AG04449 (cell line): Measurements from ENCODE around the gene MAP7D1.
"Not testable (repeated sequence)": the region's sequence is repeated elsewhere in the genome, so short reads cannot be mapped to it uniquely, and the experiment has no call there.

Experiments used
- CTCF ChIA-PET: fragments of 350-600 bp; formaldehyde crosslinking; extraction: SDS; loops from one replicate; lab custom pipeline; 2021; ENCODE audit warnings: antibody characterized with exemption; lab: Yijun Ruan, JAX
- POLR2A ChIA-PET: fragments of 400-600, 350-600 bp; formaldehyde crosslinking; extraction: SDS; loops from one replicate; lab custom pipeline; 2020; ENCODE audit warnings: antibody characterized with exemption, inconsistent platforms; lab: Yijun Ruan, JAX
- DNase-seq: peaks from one replicate; pipeline ENCODE4 v3.0.0-alpha.2; 2010; ENCODE audit warnings: low read depth, low spot score
- H3K4me3 ChIP-seq: 2 replicates; pipeline ENCODE4 v1.5.1; 2011; ENCODE audit warnings: low read depth, mild to moderate bottlenecking, control low read depth, low read length
- TF ChIP-seq, protein P1 (sequence below): IDR thresholded peaks from one replicate; pipeline ENCODE4 v1.5.1; 2011; ENCODE audit warnings: mild to moderate bottlenecking, moderate library complexity, low read length, control low read depth, inconsistent platforms; ENCODE audit not compliant: insufficient read depth; ENCODE audit errors: missing control alignments

MAP7D1 gene

DNA sequence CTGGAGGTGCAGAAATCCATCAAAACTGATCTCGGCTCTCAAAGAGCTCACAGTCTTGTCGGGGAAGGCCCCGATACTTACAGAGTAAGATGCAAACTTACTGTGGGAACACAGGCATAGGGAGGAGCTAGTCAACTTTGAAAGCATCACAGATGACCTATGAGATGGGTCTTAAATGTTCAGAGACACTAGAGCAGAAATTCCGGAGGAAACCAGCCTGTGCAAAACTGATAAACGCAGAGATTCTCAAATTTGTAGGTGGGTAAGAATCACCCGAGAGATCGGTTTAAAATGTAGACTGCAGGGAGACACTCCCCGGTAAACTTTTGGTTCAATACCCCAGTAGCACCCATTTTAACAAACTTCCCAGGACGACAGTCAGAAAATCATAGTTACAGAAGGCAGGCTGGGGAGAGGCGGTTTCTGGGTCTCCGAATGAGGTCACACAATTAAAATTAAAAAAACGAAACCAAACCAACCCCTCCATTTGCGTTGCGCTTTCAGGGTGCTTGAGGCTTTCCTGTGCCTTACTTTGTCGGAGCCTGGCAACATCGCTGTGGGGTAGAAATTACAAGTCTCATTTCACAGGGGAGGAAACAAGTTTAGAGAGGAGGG is 67.5 kb downstream of the MAP7D1 start:
- POLR2A ChIA-PET, result interaction anchor here (0.5 to 2.6 kb wide), 6 partner anchors 12 to 163 kb away, joined by 3 to 21 read pairs (median 6); partner anchors contain the start of gene TRAPPC3

DNA sequence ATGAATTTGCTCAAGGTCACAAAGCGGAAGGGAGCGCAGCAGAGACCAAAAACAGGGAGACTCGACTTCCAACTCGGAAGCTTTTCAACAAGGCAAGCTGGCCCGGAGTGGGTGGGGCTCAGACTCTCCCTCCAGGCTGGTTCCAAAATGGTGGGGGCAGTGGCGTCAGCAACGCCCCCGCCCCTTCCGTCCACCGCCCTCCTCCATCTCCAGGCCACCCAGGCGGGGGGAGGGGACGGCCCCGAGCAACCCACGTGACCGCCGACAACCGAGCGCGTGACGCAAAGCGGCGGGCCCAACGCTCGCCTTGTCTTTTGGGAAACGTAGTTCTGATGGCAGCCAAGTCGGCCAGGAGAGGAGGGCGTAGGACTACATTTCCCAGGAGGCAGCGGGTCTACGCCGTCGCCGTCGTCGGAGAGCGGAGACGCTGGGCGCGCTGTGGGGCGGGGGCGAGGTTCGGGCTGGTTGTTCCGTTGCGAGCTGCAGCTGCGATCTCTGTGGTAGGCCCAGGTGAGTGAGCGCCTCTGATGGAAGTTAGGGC is 68.1 kb downstream of the MAP7D1 start, which contains the start of gene THRAP3:
THRAP3 (plus strand) TSS at position 448 of the 541 bp plus-strand sequence. CDS start 58,121 bp downstream, outside the sequence.
- ChIA-PET CTCF (interaction anchor here (0.8 to 4.0 kb wide), 21 partner anchors 10 to 145 kb away, joined by 3 to 22 read pairs (median 5); partner anchors contain the start of gene TRAPPC3), POLR2A (interaction anchor here (0.5 to 2.6 kb wide), 9 partner anchors 12 to 163 kb away, joined by 3 to 21 read pairs (median 4); partner anchors contain the start of genes MAP7D1 and TRAPPC3)
- TF ChIP-seq, protein P1, sequence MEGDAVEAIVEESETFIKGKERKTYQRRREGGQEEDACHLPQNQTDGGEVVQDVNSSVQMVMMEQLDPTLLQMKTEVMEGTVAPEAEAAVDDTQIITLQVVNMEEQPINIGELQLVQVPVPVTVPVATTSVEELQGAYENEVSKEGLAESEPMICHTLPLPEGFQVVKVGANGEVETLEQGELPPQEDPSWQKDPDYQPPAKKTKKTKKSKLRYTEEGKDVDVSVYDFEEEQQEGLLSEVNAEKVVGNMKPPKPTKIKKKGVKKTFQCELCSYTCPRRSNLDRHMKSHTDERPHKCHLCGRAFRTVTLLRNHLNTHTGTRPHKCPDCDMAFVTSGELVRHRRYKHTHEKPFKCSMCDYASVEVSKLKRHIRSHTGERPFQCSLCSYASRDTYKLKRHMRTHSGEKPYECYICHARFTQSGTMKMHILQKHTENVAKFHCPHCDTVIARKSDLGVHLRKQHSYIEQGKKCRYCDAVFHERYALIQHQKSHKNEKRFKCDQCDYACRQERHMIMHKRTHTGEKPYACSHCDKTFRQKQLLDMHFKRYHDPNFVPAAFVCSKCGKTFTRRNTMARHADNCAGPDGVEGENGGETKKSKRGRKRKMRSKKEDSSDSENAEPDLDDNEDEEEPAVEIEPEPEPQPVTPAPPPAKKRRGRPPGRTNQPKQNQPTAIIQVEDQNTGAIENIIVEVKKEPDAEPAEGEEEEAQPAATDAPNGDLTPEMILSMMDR, result no peak
- peak within 1 kb of the TSS; percentile 85 for H3K4me3 ChIP-seq
- peak; percentile 95 for DNase-seq

More for the DNA sequence above, 67.5 kb downstream of the MAP7D1 start:
- CTCF ChIA-PET, result interaction anchor here (0.9 to 4.0 kb wide), 12 partner anchors 35 to 146 kb away, joined by 3 to 22 read pairs (median 5); partner anchors contain the start of gene TRAPPC3
- no peak for DNase-seq
- TF ChIP-seq, protein P1, result no peak
- peak overlapping the region; percentile 60 for H3K4me3 ChIP-seq

DNA sequence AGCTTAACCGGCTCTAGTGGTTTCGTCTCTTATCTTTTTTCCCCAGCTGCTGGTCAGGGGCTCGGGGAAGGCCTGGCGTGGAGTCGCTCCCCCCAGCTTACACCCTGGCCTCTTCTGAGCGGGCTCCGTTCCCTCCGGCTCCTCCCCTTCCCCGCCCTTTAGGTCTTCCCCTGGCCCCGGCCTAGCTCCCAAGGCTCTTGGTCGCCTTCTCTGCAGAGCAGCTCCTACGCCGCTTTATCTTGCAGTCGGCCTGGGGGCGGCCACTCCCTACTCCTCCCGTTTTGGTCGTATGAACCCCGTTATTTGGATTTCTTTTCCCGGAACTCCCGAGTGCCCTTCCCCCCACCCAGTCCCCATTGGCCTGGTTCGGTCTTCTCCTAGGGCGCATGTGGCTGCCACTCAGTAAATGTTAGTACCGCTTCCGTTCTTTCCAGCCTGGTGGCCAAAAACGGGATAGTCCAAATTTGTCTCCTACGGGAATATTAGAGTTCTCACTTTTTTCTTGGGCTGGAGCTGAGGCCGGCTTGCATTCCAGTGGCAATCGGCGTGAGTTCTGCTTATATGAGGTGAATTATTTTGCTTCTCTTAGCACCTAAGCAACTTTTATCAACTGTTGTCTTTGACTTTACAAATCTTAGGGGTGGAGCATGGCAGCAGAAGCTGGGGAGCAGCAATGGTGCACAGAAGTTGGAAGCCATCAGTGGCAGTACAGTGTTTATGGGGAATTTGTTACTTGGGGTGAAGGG is 68.8 kb downstream of the MAP7D1 start:
- H3K4me3 ChIP-seq, result peak overlapping the region; percentile 85
- TF ChIP-seq, protein P1, result peak; percentile 46
- ChIA-PET POLR2A (interaction anchor here (0.5 to 2.6 kb wide), 8 partner anchors 12 to 162 kb away, joined by 3 to 21 read pairs (median 6); partner anchors contain the start of genes MAP7D1 and TRAPPC3), CTCF (interaction anchor here (0.8 to 4.0 kb wide), 21 partner anchors 10 to 144 kb away, joined by 3 to 22 read pairs (median 5); partner anchors contain the start of gene TRAPPC3)
- no peak for DNase-seq

DNA sequence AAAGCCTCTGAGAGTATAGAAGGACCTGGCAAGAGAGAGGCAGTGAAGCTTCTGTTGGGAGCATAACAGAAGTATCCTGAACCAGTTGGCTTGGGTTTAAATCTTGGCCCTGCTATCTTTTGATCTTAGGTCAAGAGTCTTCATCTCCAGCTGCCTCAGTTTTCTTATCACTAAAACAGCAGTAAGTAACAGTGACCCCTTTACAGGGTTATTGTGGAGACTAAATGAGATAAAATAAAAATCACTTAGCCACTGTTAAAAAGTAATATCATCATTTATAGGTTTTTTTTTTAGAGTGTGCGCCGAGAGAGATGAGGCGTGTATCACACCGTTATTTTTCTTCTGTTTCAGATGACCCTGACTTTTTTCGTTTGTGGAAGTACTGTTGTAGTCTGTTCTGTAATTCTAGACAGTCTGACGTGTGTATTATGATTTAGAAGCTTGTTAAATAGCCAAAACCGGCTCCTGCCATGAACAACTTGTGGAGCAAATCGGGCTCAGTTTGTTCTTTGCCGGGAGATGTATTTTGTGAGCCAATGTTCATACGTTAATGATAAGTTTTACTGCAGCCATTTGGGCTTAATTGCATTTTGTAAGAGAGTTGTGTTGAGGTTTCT is 69.4 kb downstream of the MAP7D1 start:
- TF ChIP-seq, protein P1, result no peak
- CTCF ChIA-PET, result interaction anchor here (0.8 to 4.0 kb wide), 18 partner anchors 9 to 91 kb away, joined by 3 to 22 read pairs (median 6); partner anchors contain the start of gene TRAPPC3
- POLR2A ChIA-PET, result interaction anchor here (0.8 to 2.6 kb wide), 4 partner anchors 13 to 76 kb away, joined by 3 to 21 read pairs (median 9); partner anchors contain the start of genes MAP7D1 and TRAPPC3
- peak overlapping the region; percentile 85 for H3K4me3 ChIP-seq
- no peak for DNase-seq

DNA sequence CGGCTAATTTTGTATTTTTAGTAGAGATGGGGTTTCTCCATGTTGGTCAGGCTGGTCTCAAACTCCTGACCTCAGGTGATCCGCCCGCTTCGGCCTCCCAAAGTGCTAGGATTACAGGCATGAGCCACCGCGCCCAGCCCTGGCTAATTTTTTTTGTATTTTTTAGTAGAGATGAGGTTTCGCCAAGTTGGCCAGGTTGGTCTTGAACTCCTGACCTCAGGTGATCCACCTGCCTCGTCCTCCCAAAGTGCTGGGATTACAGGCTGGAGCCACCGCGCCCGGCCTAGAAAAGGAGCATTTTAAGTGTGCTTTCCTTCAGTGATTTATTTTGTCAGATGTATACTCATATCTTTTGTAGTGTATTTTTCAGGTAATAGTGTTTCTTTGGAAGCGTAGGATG is 74.3 kb downstream of the MAP7D1 start:
- POLR2A ChIA-PET, result not testable (repeated sequence)

More for the DNA sequence above, 74.3 kb downstream of the MAP7D1 start:
- not testable (repeated sequence) for DNase-seq, H3K4me3 ChIP-seq
- CTCF ChIA-PET, result interaction anchor here (1.6 kb wide), 1 partner anchor 9 kb away, joined by 4 read pairs; no protein-coding TSS in a partner anchor
